Measurements from ENCODE around the gene ZNF10. TPM values are rescaled to one million over a fixed set of nuclear protein-coding genes. Genes with fewer than 3 reads are reported as not detected.

The ZNF10 gene
- total RNA-seq, 1 donor from 2014 or later = 32.6 TPM

DNA sequence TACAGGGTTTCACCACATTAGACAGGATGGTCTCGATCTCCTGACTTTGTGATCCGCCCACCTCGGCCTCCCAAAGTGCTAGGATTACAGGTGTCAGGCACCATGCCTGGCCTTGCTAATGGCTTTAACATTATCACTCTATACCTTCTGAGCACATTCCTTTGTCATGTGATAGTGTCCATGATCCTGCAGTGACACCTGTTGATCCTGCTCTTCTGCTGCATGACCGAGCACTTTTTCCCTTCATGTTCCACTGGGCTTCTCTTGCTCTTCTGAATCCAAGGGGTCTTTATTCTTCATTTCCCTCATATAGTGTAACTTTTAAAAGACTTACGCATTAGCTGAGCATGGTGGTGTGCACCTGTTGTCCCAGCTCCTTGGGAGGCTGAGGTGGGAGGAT is 62.4 kb downstream of the ZNF10 start:
- FAIRE-seq (no peak), DNase-seq (ENCODE audit: low spot score in 2 of 2) (no peak)

DNA sequence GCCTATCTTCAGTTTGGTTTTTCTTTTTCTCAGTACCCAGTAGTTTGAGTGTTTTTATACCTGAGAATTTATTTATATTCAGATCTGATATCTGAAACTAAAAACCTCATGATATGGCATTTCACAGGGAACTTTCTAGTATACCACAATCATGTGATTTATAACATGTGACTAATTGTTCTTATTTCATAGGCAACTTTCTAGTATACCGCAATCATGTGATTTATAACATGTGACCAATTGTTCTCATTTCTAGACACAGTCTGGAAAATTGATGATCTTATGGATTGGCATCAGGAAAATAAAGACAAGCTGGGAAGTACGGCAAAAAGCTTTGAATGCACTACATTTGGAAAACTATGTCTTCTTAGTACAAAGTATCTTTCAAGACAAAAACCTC is 71.5 kb downstream of the ZNF10 start:
- FAIRE-seq = no peak
- DNase-seq (ENCODE audit: low spot score in 2 of 2) = no peak

DNA sequence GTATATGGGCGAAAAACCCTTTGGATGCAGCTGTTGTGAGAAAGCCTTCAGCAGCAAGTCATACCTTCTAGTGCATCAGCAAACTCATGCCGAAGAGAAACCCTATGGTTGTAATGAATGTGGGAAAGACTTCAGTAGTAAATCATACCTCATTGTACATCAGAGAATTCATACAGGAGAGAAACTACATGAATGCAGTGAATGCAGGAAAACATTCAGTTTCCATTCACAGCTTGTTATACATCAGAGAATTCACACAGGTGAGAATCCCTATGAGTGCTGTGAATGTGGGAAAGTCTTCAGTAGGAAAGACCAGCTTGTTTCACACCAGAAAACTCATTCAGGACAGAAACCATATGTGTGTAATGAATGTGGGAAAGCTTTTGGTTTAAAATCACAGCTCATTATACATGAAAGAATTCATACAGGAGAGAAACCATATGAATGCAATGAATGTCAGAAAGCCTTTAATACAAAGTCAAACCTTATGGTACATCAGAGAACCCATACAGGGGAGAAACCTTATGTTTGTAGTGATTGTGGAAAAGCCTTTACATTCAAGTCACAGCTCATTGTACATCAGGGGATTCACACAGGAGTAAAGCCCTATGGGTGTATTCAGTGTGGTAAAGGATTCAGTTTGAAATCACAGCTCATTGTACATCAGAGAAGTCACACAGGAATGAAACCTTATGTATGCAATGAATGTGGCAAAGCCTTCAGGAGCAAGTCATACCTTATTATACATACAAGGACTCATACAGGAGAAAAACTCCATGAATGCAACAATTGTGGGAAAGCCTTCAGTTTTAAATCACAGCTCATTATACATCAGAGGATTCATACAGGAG is 72.3 kb downstream of the ZNF10 start:
- DNase-seq (ENCODE audit: low spot score in 2 of 2) = no peak
- FAIRE-seq = no peak

DNA sequence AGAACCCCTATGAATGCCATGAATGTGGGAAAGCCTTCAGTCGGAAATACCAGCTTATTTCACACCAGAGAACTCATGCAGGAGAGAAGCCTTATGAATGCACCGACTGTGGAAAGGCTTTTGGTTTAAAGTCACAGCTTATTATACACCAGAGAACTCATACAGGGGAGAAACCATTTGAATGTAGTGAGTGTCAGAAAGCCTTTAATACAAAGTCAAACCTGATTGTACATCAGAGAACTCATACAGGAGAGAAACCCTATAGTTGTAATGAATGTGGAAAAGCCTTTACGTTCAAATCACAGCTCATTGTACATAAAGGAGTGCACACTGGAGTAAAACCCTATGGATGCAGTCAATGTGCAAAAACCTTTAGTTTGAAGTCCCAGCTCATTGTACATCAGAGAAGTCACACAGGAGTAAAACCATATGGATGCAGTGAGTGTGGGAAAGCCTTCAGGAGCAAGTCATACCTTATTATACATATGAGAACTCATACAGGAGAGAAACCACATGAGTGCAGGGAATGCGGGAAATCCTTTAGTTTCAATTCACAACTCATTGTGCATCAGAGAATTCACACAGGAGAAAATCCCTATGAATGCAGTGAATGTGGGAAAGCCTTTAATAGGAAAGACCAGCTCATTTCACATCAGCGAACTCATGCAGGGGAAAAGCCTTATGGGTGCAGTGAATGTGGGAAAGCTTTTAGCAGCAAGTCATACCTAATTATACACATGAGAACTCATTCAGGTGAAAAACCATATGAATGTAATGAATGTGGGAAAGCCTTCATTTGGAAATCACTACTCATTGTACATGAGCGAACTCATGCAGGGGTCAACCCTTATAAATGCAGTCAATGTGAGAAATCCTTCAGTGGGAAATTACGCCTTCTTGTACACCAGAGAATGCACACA is 73.2 kb downstream of the ZNF10 start:
- DNase-seq (ENCODE audit: low spot score in 2 of 2) (no peak), FAIRE-seq (no peak)

DNA sequence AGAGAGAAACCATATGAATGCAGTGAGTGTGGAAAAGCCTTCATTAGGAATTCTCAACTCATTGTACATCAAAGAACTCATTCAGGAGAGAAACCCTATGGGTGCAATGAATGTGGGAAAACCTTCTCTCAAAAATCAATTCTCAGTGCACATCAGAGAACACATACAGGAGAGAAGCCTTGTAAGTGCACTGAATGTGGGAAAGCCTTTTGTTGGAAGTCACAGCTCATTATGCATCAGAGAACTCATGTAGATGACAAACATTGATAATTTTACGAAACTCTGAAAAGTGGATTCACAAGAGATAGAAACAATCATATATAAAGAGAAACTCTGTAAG is 73.8 kb downstream of the ZNF10 start:
- FAIRE-seq = no peak
- DNase-seq (ENCODE audit: low spot score in 2 of 2) = no peak

DNA sequence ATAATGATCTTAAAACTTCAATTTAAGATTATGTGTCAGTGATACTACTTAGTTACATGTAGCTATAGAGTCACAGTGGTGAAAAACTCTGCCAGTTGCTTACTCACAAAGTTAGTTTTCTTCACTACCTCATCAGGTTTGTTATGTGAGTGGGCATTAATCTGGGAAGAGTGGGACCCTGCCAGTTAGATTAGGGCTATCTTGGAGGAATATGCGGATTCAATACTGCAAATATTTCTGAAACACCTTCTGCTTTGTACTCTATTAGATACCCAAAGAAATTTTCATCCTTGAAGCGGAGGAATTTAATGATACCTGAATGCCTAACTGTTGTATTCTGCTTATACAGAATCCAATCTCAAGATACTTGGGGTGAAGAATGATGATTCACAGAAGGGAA is 76.0 kb downstream of the ZNF10 start:
- DNase-seq (ENCODE audit: low spot score in 2 of 2) (no peak), FAIRE-seq (no peak)

Other genes with a start within 250 kb of the ZNF10 start
- gene CHFR, start 243.0 kb upstream of the ZNF10 start, total RNA-seq = 31.4 TPM
- gene ZNF605, start 174.3 kb upstream of the ZNF10 start, total RNA-seq = 18.8 TPM
- gene ZNF26, start 144.3 kb upstream of the ZNF10 start, total RNA-seq = 14.3 TPM
- gene ZNF84, start 93.1 kb upstream of the ZNF10 start, total RNA-seq = 120 TPM
- 75.8 TPM for gene ZNF140, start 49.7 kb upstream of the ZNF10 start, total RNA-seq
- 6.9 TPM for gene ZNF891, start 353 bp upstream of the ZNF10 start, total RNA-seq
- gene ZNF268, start 50.9 kb downstream of the ZNF10 start, total RNA-seq = 27.3 TPM
- gene ANHX, start 105.2 kb downstream of the ZNF10 start, total RNA-seq = not detected

All from frontal cortex (tissue), 4 donors.